Progenitor cell of endocrine pancreas (in vitro differentiated cells): ENCODE data around the gene ZNF182. TPM values are rescaled to one million over a fixed set of nuclear protein-coding genes. Genes with fewer than 3 reads are reported as not detected.
A peak's percentile ranks its signal among the peaks of the same experiment; 100 is the strongest.
"Not testable (repeated sequence)": the region's sequence is repeated elsewhere in the genome, so short reads cannot be mapped to it uniquely, and the experiment has no call there.

Source experiments
- DNase-seq: peaks from one replicate; pipeline ENCODE4 v3.0.0; 2021; ENCODE audit warnings: low spot score; ENCODE audit not compliant: unreplicated experiment
- H3K27ac Mint-ChIP-seq: 2 replicates; pipeline ENCODE4 v1.8.0; 2021; ENCODE audit warnings: mild to moderate bottlenecking, moderate library complexity, mixed read lengths
- H3K27me3 Mint-ChIP-seq: 2 replicates; pipeline ENCODE4 v1.8.0; 2021; ENCODE audit warnings: mixed read lengths
- H3K36me3 Mint-ChIP-seq: 2 replicates; pipeline ENCODE4 v1.8.0; 2022; ENCODE audit warnings: mixed read lengths; ENCODE audit not compliant: insufficient read depth
- H3K4me1 Mint-ChIP-seq: 2 replicates; pipeline ENCODE4 v1.8.0; 2021; ENCODE audit warnings: low read depth, mixed read lengths
- H3K4me3 Mint-ChIP-seq: 2 replicates; pipeline ENCODE4 v1.8.0; 2021; ENCODE audit warnings: low read depth, mild to moderate bottlenecking, moderate library complexity, mixed read lengths
- H3K9me3 Mint-ChIP-seq: 2 replicates; pipeline ENCODE4 v1.8.0; 2021; ENCODE audit warnings: low read depth, mixed read lengths
- CTCF ChIP-seq: fragments of 200-600 bp; sonication (generic); IDR thresholded peaks from one replicate; pipeline ENCODE4 v1.5.0; 2021; ENCODE audit warnings: antibody characterized with exemption, mild to moderate bottlenecking; ENCODE audit not compliant: unreplicated experiment
- long read RNA-seq: library from polyadenylated mRNA; unstranded; transcript quantifications from one replicate; pipeline ENCODE4 v2.0.0, GENCODE V29; 2020
- total RNA-seq: library from RNA; stranded (reverse); gene quantifications from 2 replicates; pipeline ENCODE4 v1.2.1, GENCODE V29; 2021

Gene ZNF182
- 11.0 TPM in 2 replicates for total RNA-seq
- long read RNA-seq, transcript ZNF182-201 (6 exons, 3,465 nt), result major isoform, 11 of 40 reads
- long read RNA-seq, partial matches to known transcripts, result 3 of 40 reads
- long read RNA-seq, other reads (novel, unspliced or antisense), result 25 of 40 reads

DNA sequence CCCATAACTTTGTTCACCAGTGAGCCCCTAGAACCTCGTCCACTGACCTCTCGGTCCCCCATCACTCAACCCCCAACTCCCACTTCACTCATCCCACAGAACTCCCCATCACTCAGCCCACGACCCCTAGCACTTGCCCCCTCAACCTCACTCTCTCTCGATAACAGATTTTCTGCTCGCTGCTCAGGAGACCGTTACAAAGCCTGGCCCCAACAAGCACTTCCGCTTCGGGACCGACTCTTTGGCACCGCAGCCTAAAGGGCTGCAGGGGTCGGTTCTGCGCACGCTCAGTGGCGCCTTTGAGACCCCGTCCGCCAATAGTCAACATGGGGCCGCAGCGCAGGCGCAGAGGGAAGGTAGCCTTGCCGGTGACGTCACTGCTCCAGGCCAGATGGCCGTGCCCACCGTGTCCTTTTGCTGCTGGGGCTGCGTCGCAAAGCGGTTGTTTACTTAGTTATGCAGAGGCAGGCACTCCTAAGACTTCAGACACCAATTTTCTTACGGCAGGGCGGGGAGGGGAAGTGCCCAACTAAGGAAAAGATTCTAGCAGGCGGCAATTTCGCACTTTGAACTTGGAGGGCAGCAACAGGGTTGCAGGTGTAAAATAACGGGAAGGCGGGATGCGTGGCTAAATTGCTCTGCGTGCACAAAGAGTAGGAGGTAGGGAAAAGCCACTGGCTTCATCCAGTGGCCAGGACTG lies at the start of gene ZNF182:
ZNF182 (minus strand) TSS at position 232 of the 700 bp plus-strand sequence. CDS start 1,380 bp downstream, outside the sequence.
- H3K4me1 Mint-ChIP-seq, result peaks cover 7% of the 10 kb centered on the region
- H3K27me3 Mint-ChIP-seq, result no peaks in the 10 kb centered on the region
- DNase-seq, result peak; percentile 86
- H3K9me3 Mint-ChIP-seq, result peaks cover 5% of the 10 kb centered on the region
- peaks cover 11% of the 10 kb centered on the region for H3K36me3 Mint-ChIP-seq
- H3K4me3 Mint-ChIP-seq, result peak within 1 kb of the TSS; percentile 88
- peak within 1 kb of the TSS; percentile 94 for H3K27ac Mint-ChIP-seq
- TF ChIP-seq CTCF, result no peak

- DNase-seq, result no peak
- peaks cover 30% of the 10 kb centered on the region for H3K9me3 Mint-ChIP-seq
- TF ChIP-seq CTCF, result no peak
- H3K36me3 Mint-ChIP-seq, result peaks cover 5% of the 10 kb centered on the region
- no peak overlapping the region for H3K27ac Mint-ChIP-seq
- H3K4me1 Mint-ChIP-seq, result peaks cover 19% of the 10 kb centered on the region
- H3K27me3 Mint-ChIP-seq, result peaks cover 12% of the 10 kb centered on the region
- no peak overlapping the region for H3K4me3 Mint-ChIP-seq
Measured at GRCh38 chrX:48046846-48047245, 43.1 kb upstream of the ZNF182 start.

- Mint-ChIP-seq H3K27me3 (peaks cover 12% of the 10 kb centered on the region), H3K4me3 (no peak overlapping the region), H3K27ac (peak overlapping the region; percentile 5), H3K9me3 (peaks cover 27% of the 10 kb centered on the region), H3K4me1 (peaks cover 14% of the 10 kb centered on the region), H3K36me3 (peaks cover 5% of the 10 kb centered on the region)
- DNase-seq, result no peak
- TF ChIP-seq CTCF, result no peak
Measured at GRCh38 chrX:48045410-48046311, 41.9 kb upstream of the ZNF182 start.

DNA sequence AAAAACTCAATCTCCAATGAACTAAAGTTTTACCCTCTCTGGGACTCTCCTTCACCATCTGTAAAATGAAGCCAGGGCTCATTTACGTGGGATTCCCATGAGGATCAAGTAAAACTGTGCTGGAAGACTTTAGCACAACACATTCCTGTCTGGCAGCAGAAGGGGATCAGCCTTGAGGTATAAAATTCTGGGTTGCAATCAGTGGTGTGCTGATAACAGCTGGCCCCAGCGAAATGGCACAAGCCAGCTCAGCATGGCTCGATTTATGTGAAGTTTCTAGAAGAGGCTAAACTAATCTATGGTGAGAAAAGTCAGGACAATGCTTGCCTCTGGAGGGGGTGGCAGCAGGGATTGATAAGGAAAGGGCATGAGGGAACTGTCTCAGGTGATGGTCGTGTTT lies 39.3 kb upstream of the ZNF182 start:
- H3K27me3 Mint-ChIP-seq, result peaks cover 8% of the 10 kb centered on the region
- no peak overlapping the region for H3K4me3 Mint-ChIP-seq
- TF ChIP-seq CTCF, result no peak
- peaks cover 7% of the 10 kb centered on the region for H3K36me3 Mint-ChIP-seq
- H3K27ac Mint-ChIP-seq, result no peak overlapping the region
- peaks cover 29% of the 10 kb centered on the region for H3K9me3 Mint-ChIP-seq
- peaks cover 12% of the 10 kb centered on the region for H3K4me1 Mint-ChIP-seq
- DNase-seq, result no peak

DNA sequence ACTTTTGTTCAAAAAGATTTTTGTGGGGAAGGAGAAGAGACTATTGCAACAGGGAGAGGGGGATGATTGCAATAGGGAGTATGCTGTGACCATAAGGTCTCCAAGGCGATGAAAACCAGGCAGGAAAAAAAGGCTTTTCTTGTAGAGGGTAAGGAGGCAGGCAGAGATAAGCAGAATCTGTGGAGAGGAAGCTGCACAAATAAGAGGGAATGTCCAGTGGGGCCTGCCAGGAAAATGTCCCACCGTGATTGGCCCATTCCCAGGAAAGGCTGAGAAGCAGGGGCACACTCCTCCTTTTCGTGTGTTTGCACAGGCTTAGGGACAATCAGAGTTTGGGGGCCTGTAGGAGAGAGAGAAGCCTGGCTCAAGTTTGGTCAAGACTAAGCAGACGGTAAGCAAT lies 32.1 kb upstream of the ZNF182 start:
- DNase-seq, result no peak
- Mint-ChIP-seq H3K4me3 (no peak overlapping the region), H3K9me3 (peaks cover 25% of the 10 kb centered on the region)

DNA sequence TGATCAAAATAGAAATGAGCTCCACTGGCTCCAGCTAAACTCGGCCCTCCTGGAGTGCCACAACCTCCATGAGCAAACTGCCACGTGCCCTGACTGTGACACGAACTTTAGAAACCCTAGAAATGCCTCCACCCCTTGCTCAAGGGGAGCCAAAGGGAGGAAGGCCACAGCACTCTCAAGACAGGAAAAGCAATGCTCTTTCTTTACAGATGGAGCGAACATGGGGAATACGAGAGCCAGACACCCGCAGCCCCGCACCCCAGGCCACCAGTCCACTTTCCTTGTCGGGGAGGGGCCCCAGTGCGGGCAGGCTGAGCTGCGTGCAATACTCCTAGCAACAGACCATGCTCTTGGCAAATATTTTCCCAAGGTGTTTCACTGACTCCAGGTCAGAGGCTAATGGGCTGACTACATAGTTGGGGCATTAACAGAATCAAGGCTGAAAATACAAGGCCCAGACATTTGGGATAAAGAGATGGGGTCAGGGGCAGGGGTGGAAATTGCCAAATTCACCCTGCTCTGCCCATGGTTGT lies 26.9 kb upstream of the ZNF182 start:
- not testable (repeated sequence) for H3K36me3 Mint-ChIP-seq, DNase-seq, H3K4me3 Mint-ChIP-seq, H3K27me3 Mint-ChIP-seq
- Mint-ChIP-seq H3K27ac (peak overlapping the region; percentile 57), H3K4me1 (peaks cover 10% of the 10 kb centered on the region), H3K9me3 (peaks cover 18% of the 10 kb centered on the region)

More for the DNA sequence above, 32.1 kb upstream of the ZNF182 start:
- H3K36me3 Mint-ChIP-seq, result peaks cover 8% of the 10 kb centered on the region
- H3K27me3 Mint-ChIP-seq, result no peaks in the 10 kb centered on the region
- no peak for TF ChIP-seq CTCF
- H3K4me1 Mint-ChIP-seq, result peaks cover 10% of the 10 kb centered on the region
- peak overlapping the region; percentile 35 for H3K27ac Mint-ChIP-seq
